Peyer's patch (tissue), 4 donors: ENCODE data around the gene CCDC192.

Experiments
- CTCF ChIP-seq, 6 experiments: fragments of 450-650 bp in 4 of 6; fragments of 200-600 bp in 2 of 6; sonication (generic) in 1 of 6; IDR thresholded peaks; one replicate each; pipeline ENCODE4 v1.5.1; 2017 to 2019; ENCODE audit warnings: antibody characterized with exemption in 6 of 6, mild to moderate bottlenecking in 3 of 6, moderate library complexity in 1 of 6
- POLR2A ChIP-seq, 2 donors: fragments of 450-650 bp; IDR thresholded peaks; one replicate each; pipeline ENCODE4 v1.5.1; 2017; ENCODE audit warnings: antibody characterized with exemption in 2 of 2, mild to moderate bottlenecking in 2 of 2, moderate library complexity in 2 of 2

- TF ChIP-seq CTCF (IDR thresholded peaks at IDR 0.05): no peak
- TF ChIP-seq POLR2A (IDR thresholded peaks at IDR 0.05): no peak
Observed at GRCh38 chr5:127935398-127935797, 232.2 kb downstream of the CCDC192 start.
